CD4-positive, alpha-beta memory T cell (primary cell): Measurements from ENCODE around the gene ZNF202. TPM values are rescaled to one million over a fixed set of nuclear protein-coding genes. Genes with fewer than 3 reads are reported as not detected.

Experiments
- polyA plus RNA-seq, 2 donors: library from polyadenylated mRNA; unstranded; fragments of 300-500 nt; fragmentation: Illumina TruSeq; gene quantifications; one replicate each; pipeline ENCODE4 v1.2.3, GENCODE V29; 2021
- total RNA-seq, 2 experiments: library from RNA; stranded (reverse); gene quantifications; one replicate each; pipeline ENCODE4 v1.2.3, GENCODE V29; 2021

The ZNF202 gene
- total and polyA plus RNA-seq, 4 experiments from 2014 or later: 1.9 to 21.6 (median 13.0) TPM

Other genes with a start within 250 kb of the ZNF202 start
- not detected for gene SCN3B, start 87.0 kb downstream of the ZNF202 start, total RNA-seq
- under 1 TPM in 1 of 2 donors, not detected in 1; 0.05 TPM for gene SCN3B, start 87.0 kb downstream of the ZNF202 start, polyA plus RNA-seq
- not detected for gene OR6X1, start 12.9 kb upstream of the ZNF202 start, total RNA-seq
- gene OR6X1, start 12.9 kb upstream of the ZNF202 start, polyA plus RNA-seq: not detected
- gene OR6M1, start 64.7 kb upstream of the ZNF202 start, total RNA-seq: not detected
- not detected for gene OR6M1, start 64.7 kb upstream of the ZNF202 start, polyA plus RNA-seq
- gene TMEM225, start 144.0 kb upstream of the ZNF202 start, total RNA-seq: not detected
- not detected for gene TMEM225, start 144.0 kb upstream of the ZNF202 start, polyA plus RNA-seq
- gene OR8D4, start 160.5 kb upstream of the ZNF202 start, total RNA-seq: not detected
- not detected for gene OR8D4, start 160.5 kb upstream of the ZNF202 start, polyA plus RNA-seq
- not detected for gene OR4D5, start 198.0 kb upstream of the ZNF202 start, total RNA-seq
- gene OR4D5, start 198.0 kb upstream of the ZNF202 start, polyA plus RNA-seq: not detected
- gene OR6T1, start 202.2 kb upstream of the ZNF202 start, total RNA-seq: not detected
- not detected for gene OR6T1, start 202.2 kb upstream of the ZNF202 start, polyA plus RNA-seq
- not detected for gene OR10S1, start 236.1 kb upstream of the ZNF202 start, total RNA-seq
- not detected for gene OR10S1, start 236.1 kb upstream of the ZNF202 start, polyA plus RNA-seq